B cell (primary cell): ENCODE data around the gene GFI1. TPM values are rescaled to one million over a fixed set of nuclear protein-coding genes. Genes with fewer than 3 reads are reported as not detected.
"Not testable (repeated sequence)": the region's sequence is repeated elsewhere in the genome, so short reads cannot be mapped to it uniquely, and the experiment has no call there.

Source experiments
- ATAC-seq: fragments of 200-7000 bp; cut with Tn5 transposase; one replicate; pipeline ENCODE4 v1.10.0; 2021; ENCODE audit warnings: low read depth, mild to moderate bottlenecking, moderate number of reproducible peaks, moderate library complexity
- CTCF ChIA-PET: fragments of 350-600 bp; sonication (Branson Sonifier 250); formaldehyde crosslinking; loops from one replicate; lab custom pipeline; 2021; ENCODE audit warnings: antibody characterized with exemption, inconsistent platforms; lab: Charles Lee
- POLR2A ChIA-PET: fragments of 350-600 bp; sonication (Branson Sonifier 250); formaldehyde crosslinking; loops from one replicate; lab custom pipeline; 2021; ENCODE audit warnings: antibody characterized with exemption; lab: Charles Lee
- DNase-seq: peaks from one replicate; pipeline ENCODE4 v3.0.0; 2013
- H2AFZ ChIP-seq: 2 replicates; pipeline ENCODE4 v1.6.1; 2012; ENCODE audit warnings: mild to moderate bottlenecking, low read depth, low read length; ENCODE audit not compliant: insufficient read depth, poor library complexity, severe bottlenecking
- H3K27ac ChIP-seq, 2 donors: 1 replicate in 1 of 2; 2 replicates in 1 of 2; pipeline ENCODE4 v1.5.1; 2012 to 2013; ENCODE audit warnings: low read length in 2 of 2, mild to moderate bottlenecking in 2 of 2, moderate library complexity in 1 of 2
- H3K27me3 ChIP-seq, 4 experiments: fragments of 200-600 bp in 1 of 4; sonication (generic) in 1 of 4; replicated peaks in 1 of 4; 1 replicate in 2 of 4; 2 replicates in 2 of 4; pipeline versions ENCODE4 v1.6.1 to v1.7.0; 2013 to 2016; ENCODE audit warnings: low read length in 3 of 4, mild to moderate bottlenecking in 2 of 4, mixed read lengths in 1 of 4, moderate library complexity in 1 of 4; ENCODE audit not compliant: insufficient read depth in 4 of 4, control insufficient read depth in 3 of 4; ENCODE audit errors: control extremely low read depth in 1 of 4
- H3K36me3 ChIP-seq, 2 experiments: replicated peaks in 1 of 2; 1 replicate in 1 of 2; 2 replicates in 1 of 2; pipeline versions ENCODE4 v1.6.1 to v1.7.1; 2013; ENCODE audit warnings: low read length in 1 of 2; ENCODE audit not compliant: insufficient read depth in 2 of 2, control insufficient read depth in 1 of 2; ENCODE audit errors: control extremely low read depth in 1 of 2, extremely low read depth in 1 of 2
- H3K4me1 ChIP-seq, 2 donors: fragments of 200-600 bp in 1 of 2; sonication (generic) in 1 of 2; 1 replicate in 1 of 2; 2 replicates in 1 of 2; pipeline versions ENCODE4 v1.5.1 to v1.6.1; 2013 to 2017; ENCODE audit warnings: low read length in 2 of 2; ENCODE audit not compliant: control insufficient read depth in 2 of 2, insufficient read depth in 2 of 2
- H3K4me2 ChIP-seq: replicated peaks from 2 replicates; pipeline ENCODE3; 2012; ENCODE audit warnings: mild to moderate bottlenecking, low read depth, low read length; ENCODE audit not compliant: poor library complexity, severe bottlenecking
- H3K4me3 ChIP-seq, 5 experiments: fragments of 200-600 bp in 1 of 5; sonication (generic) in 1 of 5; 1 replicate in 3 of 5; 2 replicates in 2 of 5; pipeline versions ENCODE4 v1.5.1 to v1.7.0; 2011 to 2016; ENCODE audit warnings: low read length in 4 of 5, mild to moderate bottlenecking in 4 of 5, low read depth in 2 of 5, control low read depth in 1 of 5, moderate library complexity in 1 of 5; ENCODE audit not compliant: insufficient read depth in 1 of 5; ENCODE audit errors: control extremely low read depth in 1 of 5, extremely low read depth in 1 of 5
- H3K79me2 ChIP-seq: fragments of 200-600 bp; sonication (generic); one replicate; pipeline ENCODE4 v1.6.0; 2016; ENCODE audit warnings: low read length; ENCODE audit not compliant: control insufficient read depth, insufficient read depth
- H3K9ac ChIP-seq: fragments of 200-600 bp; sonication (generic); 2 replicates; pipeline ENCODE4 v1.6.1; 2017; ENCODE audit warnings: mild to moderate bottlenecking, low read length, moderate library complexity
- H3K9me3 ChIP-seq, 3 donors: one replicate each; pipeline versions ENCODE4 v1.6.1 to v1.7.1; 2013; ENCODE audit warnings: low read length in 2 of 3; ENCODE audit not compliant: control insufficient read depth in 2 of 3, insufficient read depth in 1 of 3; ENCODE audit errors: control extremely low read depth in 1 of 3
- H4K20me1 ChIP-seq: 2 replicates; pipeline ENCODE4 v1.6.0; 2012; ENCODE audit warnings: mild to moderate bottlenecking, low read length; ENCODE audit not compliant: insufficient read depth, control insufficient read depth, poor library complexity, severe bottlenecking
- H3K27ac Mint-ChIP-seq: one replicate; pipeline ENCODE4 v1.8.0; 2021; ENCODE audit warnings: mixed read lengths
- H3K27me3 Mint-ChIP-seq: one replicate; pipeline ENCODE4 v1.8.0; 2021; ENCODE audit warnings: mixed read lengths
- H3K4me1 Mint-ChIP-seq: one replicate; pipeline ENCODE4 v1.8.0; 2021; ENCODE audit warnings: mixed read lengths
- H3K4me3 Mint-ChIP-seq: one replicate; pipeline ENCODE4 v1.8.0; 2021; ENCODE audit warnings: mixed read lengths
- H3K9me3 Mint-ChIP-seq: one replicate; pipeline ENCODE4 v1.8.0; 2022; ENCODE audit warnings: mixed read lengths; ENCODE audit not compliant: insufficient read depth
- EZH2 ChIP-seq: IDR thresholded peaks from 2 replicates; pipeline ENCODE4 v1.6.1; 2012; ENCODE audit warnings: borderline replicate concordance, low read depth, mild to moderate bottlenecking, moderate library complexity, low read length; ENCODE audit not compliant: insufficient read depth, poor library complexity, severe bottlenecking
- WGBS: methylation state at CpG from one replicate; pipeline ENCODE4 v1.1.5; 2013; ENCODE audit warnings: missing lambda C conversion rate; ENCODE audit not compliant: insufficient coverage; 5-methylcytosine and 5-hydroxymethylcytosine counted together
- intact Hi-C: fragments of 100-400 bp; cut with micrococcal nuclease; formaldehyde crosslinking; loops from one replicate; pipeline ENCODE4 v1.10.0; 2022
- polyA plus RNA-seq: library from polyadenylated mRNA; depleted of rRNA; stranded (reverse); fragments of >200 nt; gene quantifications from 2 replicates; pipeline ENCODE4 v1.2.3, GENCODE V29; 2012
- total RNA-seq, 2 donors: library from RNA; stranded (reverse); fragments of 120-200 nt in 1 of 2; gene quantifications; 1 replicate in 1 of 2; 2 replicates in 1 of 2; pipeline versions ENCODE4 v1.2.3 to v1.2.4, GENCODE V29; 2013 to 2022
- TF ChIP-seq, protein P1 (sequence below): fragments of 200-600 bp; IDR thresholded peaks from one replicate; pipeline ENCODE4 v1.8.0; 2022; ENCODE audit warnings: antibody characterized with exemption, mild to moderate bottlenecking

GFI1 gene
- total and polyA plus RNA-seq, 2 donors (not counting 1 experiment from before 2014, with no cell fraction given) = 0.76 to 1.2 TPM

DNA sequence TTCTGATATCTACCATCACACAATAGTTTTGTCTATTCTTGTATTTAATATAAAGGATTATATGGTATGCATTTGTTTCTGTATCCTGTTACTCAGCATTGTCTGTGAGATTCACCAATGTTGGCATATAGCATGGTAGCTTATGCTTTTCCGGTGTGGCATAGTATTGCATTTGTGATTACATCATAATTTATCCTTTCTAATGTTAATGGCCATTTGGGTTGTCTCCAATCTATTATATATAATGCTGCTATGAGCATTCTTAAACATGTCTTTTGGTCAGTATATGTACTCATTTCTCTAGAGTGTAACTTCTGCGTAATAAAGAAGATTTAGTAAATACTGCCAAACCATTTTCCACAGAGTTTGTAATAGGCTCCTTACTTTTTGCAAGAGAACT lies 40.9 kb upstream of the GFI1 start:
- H3K27me3 ChIP-seq = no peaks in the 10 kb centered on the region
- no peaks in the 10 kb centered on the region for H3K27me3 Mint-ChIP-seq

DNA sequence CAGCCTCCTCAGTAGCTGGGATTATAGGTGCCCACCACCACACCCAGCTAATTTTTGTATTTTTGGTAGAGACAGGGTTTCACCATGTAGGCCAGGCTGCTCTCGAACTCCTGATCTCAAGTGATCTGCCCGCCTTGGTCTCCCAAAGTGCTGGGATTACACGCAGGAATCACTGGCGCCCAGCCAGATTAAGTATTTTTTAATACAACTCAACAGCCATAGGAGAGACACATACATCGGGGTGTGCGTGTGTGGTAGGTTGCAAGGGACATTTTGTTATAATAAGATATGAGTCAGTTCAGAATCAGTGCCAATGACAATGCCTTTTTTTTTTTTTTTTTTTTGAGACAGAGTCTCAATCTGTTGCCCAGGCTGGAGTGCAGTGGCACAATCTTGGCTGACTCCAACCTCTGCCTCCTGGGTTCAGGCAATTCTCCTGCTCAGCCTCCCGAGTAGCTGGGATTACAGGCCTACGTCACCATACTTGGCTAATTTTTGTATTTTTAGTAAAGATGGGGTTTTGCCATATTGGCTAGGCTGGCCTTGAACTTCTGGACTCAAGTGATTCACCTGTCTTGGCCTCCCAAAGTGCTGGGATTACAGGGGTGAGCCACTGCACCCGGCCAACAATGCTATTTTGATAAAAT lies 38.3 kb upstream of the GFI1 start:
- H3K4me1 ChIP-seq, ATAC-seq, H3K4me3 ChIP-seq, H3K4me2 ChIP-seq, H3K36me3 ChIP-seq, H3K27ac ChIP-seq, H3K9ac ChIP-seq, H3K9me3 Mint-ChIP-seq, H3K4me1 Mint-ChIP-seq, CTCF ChIA-PET, H3K27ac Mint-ChIP-seq, H2AFZ ChIP-seq, POLR2A ChIA-PET, H3K27me3 ChIP-seq, H3K4me3 Mint-ChIP-seq, H3K79me2 ChIP-seq, H3K9me3 ChIP-seq, DNase-seq, intact Hi-C loops, H3K27me3 Mint-ChIP-seq, H4K20me1 ChIP-seq: not testable (repeated sequence)
- no CpG with 5 or more reads among the region's 9 CpGs for WGBS

More for the DNA sequence above, 40.9 kb upstream of the GFI1 start:
- Histone ChIP-seq H3K9me3 (no peaks in the 10 kb centered on the region), H3K4me2 (no peak overlapping the region), H2AFZ (no peak overlapping the region), H3K9ac (no peak overlapping the region), H3K27ac (no peak overlapping the region), H3K36me3 (no peaks in the 10 kb centered on the region), H4K20me1 (no peaks in the 10 kb centered on the region), H3K4me1 (no peaks in the 10 kb centered on the region), H3K79me2 (no peaks in the 10 kb centered on the region), H3K4me3 (no peak overlapping the region)
- no peak for ATAC-seq
- ChIA-PET CTCF (no interaction called here), POLR2A (no interaction called here)
- Mint-ChIP-seq H3K9me3 (no peaks in the 10 kb centered on the region), H3K27ac (no peak overlapping the region), H3K4me3 (no peak overlapping the region), H3K4me1 (peaks cover 1% of the 10 kb centered on the region)
- intact Hi-C loops = no loop called here
- no peak for DNase-seq
- no peak for TF ChIP-seq EZH2
- TF ChIP-seq, protein P1, sequence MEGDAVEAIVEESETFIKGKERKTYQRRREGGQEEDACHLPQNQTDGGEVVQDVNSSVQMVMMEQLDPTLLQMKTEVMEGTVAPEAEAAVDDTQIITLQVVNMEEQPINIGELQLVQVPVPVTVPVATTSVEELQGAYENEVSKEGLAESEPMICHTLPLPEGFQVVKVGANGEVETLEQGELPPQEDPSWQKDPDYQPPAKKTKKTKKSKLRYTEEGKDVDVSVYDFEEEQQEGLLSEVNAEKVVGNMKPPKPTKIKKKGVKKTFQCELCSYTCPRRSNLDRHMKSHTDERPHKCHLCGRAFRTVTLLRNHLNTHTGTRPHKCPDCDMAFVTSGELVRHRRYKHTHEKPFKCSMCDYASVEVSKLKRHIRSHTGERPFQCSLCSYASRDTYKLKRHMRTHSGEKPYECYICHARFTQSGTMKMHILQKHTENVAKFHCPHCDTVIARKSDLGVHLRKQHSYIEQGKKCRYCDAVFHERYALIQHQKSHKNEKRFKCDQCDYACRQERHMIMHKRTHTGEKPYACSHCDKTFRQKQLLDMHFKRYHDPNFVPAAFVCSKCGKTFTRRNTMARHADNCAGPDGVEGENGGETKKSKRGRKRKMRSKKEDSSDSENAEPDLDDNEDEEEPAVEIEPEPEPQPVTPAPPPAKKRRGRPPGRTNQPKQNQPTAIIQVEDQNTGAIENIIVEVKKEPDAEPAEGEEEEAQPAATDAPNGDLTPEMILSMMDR = no peak
- no CpG with 5 or more reads among the region's 2 CpGs for WGBS
